Globus pallidus (tissue), 1 donor: Measurements from ENCODE around the gene EFHD2.

Experiments
- DNase-seq: peaks from one replicate; pipeline ENCODE4 v3.0.0-alpha.2; 2015; ENCODE audit warnings: low spot score

The EFHD2 gene

GRCh38 chr1:15476927-15477326 is 67.2 kb downstream of the EFHD2 start:
- DNase-seq = no peak

GRCh38 chr1:15477646-15478212 is 68.0 kb downstream of the EFHD2 start:
- DNase-seq = no peak
